Thymus (tissue), 11 donors: ENCODE data around the gene FAM43A. TPM values are rescaled to one million over a fixed set of nuclear protein-coding genes. Genes with fewer than 3 reads are reported as not detected.

Experiments
- DNase-seq, 9 donors: peaks; one replicate each; pipeline ENCODE4 v3.0.0-alpha.2; 2013; ENCODE audit warnings: low spot score in 9 of 9, low read depth in 6 of 9, missing footprints in 1 of 9
- H3K27ac ChIP-seq, 2 donors: one replicate each; pipeline ENCODE4 v1.5.1; 2013; ENCODE audit warnings: control low read depth in 1 of 2, low read depth in 1 of 2, low read length in 1 of 2, mild to moderate bottlenecking in 1 of 2, moderate library complexity in 1 of 2
- H3K27me3 ChIP-seq, 2 donors: one replicate each; pipeline ENCODE4 v1.5.1; 2013; ENCODE audit warnings: low read length in 1 of 2; ENCODE audit not compliant: control insufficient read depth in 2 of 2, insufficient read depth in 1 of 2
- H3K36me3 ChIP-seq, 2 donors: one replicate each; pipeline ENCODE4 v1.5.1; 2013; ENCODE audit warnings: low read length in 1 of 2, mild to moderate bottlenecking in 1 of 2, moderate library complexity in 1 of 2; ENCODE audit not compliant: control insufficient read depth in 2 of 2, insufficient read depth in 2 of 2
- H3K4me1 ChIP-seq, 2 donors: one replicate each; pipeline ENCODE4 v1.5.1; 2013; ENCODE audit warnings: low read length in 2 of 2; ENCODE audit not compliant: control insufficient read depth in 2 of 2, insufficient read depth in 2 of 2
- H3K4me3 ChIP-seq, 2 donors: one replicate each; pipeline ENCODE4 v1.5.1; 2013; ENCODE audit warnings: low read length in 2 of 2, control low read depth in 1 of 2, mild to moderate bottlenecking in 1 of 2
- H3K9me3 ChIP-seq, 2 donors: one replicate each; pipeline ENCODE4 v1.5.1; 2013; ENCODE audit warnings: low read length in 1 of 2, mild to moderate bottlenecking in 1 of 2; ENCODE audit not compliant: control insufficient read depth in 2 of 2, insufficient read depth in 1 of 2
- WGBS: extraction: QIAGEN DNeasy Blood & Tissue Kit; methylation state at CpG from one replicate; pipeline ENCODE4 v1.1.7; 2013; 5-methylcytosine and 5-hydroxymethylcytosine counted together
- polyA plus RNA-seq: library from polyadenylated mRNA; stranded (reverse); fragments of 200-250 nt; gene quantifications from one replicate; pipeline ENCODE4 v1.2.3, GENCODE V29; 2013
- total RNA-seq: library from RNA; stranded (reverse); fragments of 120-200 nt; gene quantifications from one replicate; pipeline ENCODE4 v1.2.4, GENCODE V29; 2013
- donor health status: healthy.

The FAM43A gene
- total and polyA plus RNA-seq, 2 donors = 3.7 to 6.2 TPM

DNA sequence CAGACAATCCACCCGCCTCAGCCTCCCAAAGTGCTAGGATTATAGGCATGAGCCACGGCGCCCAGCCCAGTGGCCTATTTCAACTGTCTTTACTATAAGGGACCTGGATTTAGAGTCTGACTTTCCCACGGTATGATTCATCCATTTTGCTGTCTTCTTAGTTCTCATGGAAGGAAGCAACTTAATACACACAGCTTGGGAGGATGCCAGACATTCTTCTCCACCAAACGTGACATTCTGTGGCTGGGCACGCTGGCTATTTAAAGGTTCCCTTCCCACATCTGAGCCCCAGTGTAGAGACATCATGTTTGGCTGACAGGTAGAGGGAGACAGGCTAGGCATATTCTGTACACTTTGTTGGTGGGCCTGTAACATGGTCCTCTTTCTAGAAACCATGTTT is 26.2 kb downstream of the FAM43A start:
- Histone ChIP-seq H3K4me3 (no peak overlapping the region), H3K27ac (no peak overlapping the region), H3K4me1 (no peaks in the 10 kb centered on the region), H3K27me3 (no peaks in the 10 kb centered on the region), H3K9me3 (peaks cover 0 to 5% of the 10 kb centered on the region in 2 donors), H3K36me3 (no peaks in the 10 kb centered on the region)
- no peak for DNase-seq
- 49% methylated on average over 6 of the region's 6 CpGs for WGBS

DNA sequence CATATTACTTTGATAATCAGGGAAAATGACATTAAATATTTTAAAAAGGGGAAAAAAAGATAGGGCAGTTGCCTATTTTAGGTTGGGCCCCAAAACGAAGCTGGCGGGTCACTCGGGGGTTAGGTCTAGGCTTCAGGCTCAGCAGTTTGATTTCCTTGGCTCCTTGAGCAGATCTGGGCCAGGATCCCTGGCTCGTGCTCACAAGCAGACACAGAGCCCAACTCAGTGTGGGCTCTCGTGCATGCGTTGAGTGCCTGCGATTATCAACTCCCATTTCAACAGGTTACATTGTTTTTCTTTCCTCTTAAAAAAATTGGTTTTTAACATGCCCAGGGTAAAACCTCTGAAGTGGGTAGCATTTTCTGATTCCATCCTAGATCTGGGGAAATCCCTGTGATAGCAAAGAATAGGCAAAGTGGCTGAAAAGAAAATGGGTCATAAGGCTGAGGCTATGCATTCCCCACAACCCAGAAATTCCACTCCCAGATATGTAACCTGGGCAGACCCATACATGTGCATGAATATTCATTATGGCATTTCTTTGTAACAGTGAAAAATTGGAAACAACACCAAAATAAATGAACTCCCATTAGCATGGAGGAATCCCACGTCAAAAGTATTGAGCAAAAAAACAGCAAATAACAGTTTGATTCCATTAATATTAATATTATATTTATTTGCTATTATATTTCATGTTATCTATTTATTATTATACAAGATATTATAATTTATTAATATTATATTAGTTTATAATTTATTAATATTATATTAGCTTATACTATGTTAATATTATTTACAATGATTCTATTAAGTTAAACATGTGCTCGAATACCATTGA is 27.8 kb downstream of the FAM43A start:
- no peaks in the 10 kb centered on the region for H3K9me3 ChIP-seq
- H3K27ac ChIP-seq = no peak overlapping the region
- no peaks in the 10 kb centered on the region for H3K36me3 ChIP-seq
- H3K27me3 ChIP-seq = no peaks in the 10 kb centered on the region
- DNase-seq = no peak
- 94% methylated on average over 9 of the region's 9 CpGs for WGBS
- H3K4me3 ChIP-seq = no peak overlapping the region
- H3K4me1 ChIP-seq = no peaks in the 10 kb centered on the region

DNA sequence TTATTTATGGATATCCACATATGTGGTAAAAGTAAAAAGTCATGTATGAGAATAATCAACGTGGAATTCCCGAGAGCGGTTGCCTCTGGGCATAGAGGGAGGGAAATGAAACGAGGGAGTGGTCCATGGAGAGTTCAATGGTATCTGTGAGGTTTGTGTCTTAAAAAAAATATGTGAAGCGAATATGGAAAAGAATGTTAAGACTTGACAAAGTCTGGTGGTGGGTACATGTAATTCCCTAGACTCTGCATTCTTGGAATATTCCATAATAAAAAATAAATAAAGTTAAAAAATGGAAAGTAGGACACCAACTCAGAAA is 28.4 kb downstream of the FAM43A start:
- H3K27me3 ChIP-seq = no peaks in the 10 kb centered on the region
- 96% methylated on average over 5 of the region's 5 CpGs for WGBS
- no peaks in the 10 kb centered on the region for H3K36me3 ChIP-seq
- no peaks in the 10 kb centered on the region for H3K9me3 ChIP-seq
- H3K4me3 ChIP-seq = no peak overlapping the region
- no peaks in the 10 kb centered on the region for H3K4me1 ChIP-seq
- no peak for DNase-seq
- no peak overlapping the region for H3K27ac ChIP-seq

DNA sequence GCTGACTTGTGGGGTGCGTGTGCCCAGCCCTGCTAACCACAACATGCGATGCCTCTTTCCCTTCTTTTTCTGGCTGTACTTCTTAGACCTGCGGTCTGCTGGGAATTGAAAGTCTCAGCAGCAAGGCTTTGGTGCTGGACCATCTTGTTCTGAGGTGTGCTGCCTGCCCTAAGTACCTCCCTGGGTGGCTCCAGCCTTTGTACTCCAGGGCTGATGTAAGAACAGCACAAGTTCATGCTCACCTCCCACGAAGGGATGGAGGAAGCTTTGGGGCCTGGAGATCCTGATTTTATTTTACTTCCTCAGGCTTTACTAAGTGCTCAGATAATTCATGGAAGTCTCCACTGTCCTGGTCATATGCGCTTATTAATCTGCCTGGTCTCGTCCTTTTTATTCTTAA is 28.9 kb downstream of the FAM43A start:
- Histone ChIP-seq H3K27ac (no peak overlapping the region), H3K27me3 (no peaks in the 10 kb centered on the region), H3K4me3 (no peak overlapping the region), H3K36me3 (no peaks in the 10 kb centered on the region), H3K4me1 (no peaks in the 10 kb centered on the region), H3K9me3 (no peaks in the 10 kb centered on the region)
- WGBS = 84% methylated on average over 6 of the region's 6 CpGs
- DNase-seq = no peak

DNA sequence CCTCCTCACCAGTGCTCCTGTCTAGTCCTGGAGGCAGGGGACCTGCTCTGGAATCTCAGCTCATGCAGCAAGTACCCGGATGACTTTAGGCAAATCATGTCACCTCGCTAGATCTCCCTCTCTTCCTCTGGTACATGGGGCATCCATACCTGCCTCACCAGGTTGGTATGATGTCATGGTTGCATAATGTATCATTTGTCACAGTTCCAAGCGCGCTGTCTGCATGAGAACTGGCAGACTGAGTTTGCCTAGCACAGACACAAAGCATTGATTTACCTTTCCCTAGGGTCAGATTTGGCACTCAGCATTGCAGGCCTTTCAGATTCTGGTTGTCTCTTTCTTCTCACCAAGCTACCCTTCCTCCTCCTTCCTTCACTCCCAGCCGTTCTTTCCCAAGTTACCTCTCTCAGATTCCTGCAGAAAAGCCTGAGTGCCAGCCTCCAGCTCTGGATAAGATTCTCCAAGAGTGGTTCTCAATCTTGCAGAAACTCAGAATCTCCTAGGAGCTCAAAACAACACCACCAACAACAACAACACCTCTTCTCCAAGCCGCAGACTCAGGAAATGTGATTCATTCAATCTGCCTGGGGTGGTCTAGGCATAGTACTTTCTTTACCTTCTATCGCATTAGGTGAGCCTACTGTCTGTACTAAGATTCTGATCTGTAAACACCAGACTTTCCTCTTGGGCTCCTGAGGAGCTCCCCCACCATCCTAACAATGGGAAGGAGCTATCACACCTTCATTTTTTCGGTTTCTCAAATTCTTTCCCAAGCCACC is 29.5 kb downstream of the FAM43A start:
- Histone ChIP-seq H3K27me3 (no peaks in the 10 kb centered on the region), H3K27ac (no peak overlapping the region), H3K4me1 (no peaks in the 10 kb centered on the region), H3K4me3 (no peak overlapping the region), H3K36me3 (no peaks in the 10 kb centered on the region), H3K9me3 (no peaks in the 10 kb centered on the region)
- DNase-seq = no peak
- 97% methylated on average over 8 of the region's 8 CpGs for WGBS

DNA sequence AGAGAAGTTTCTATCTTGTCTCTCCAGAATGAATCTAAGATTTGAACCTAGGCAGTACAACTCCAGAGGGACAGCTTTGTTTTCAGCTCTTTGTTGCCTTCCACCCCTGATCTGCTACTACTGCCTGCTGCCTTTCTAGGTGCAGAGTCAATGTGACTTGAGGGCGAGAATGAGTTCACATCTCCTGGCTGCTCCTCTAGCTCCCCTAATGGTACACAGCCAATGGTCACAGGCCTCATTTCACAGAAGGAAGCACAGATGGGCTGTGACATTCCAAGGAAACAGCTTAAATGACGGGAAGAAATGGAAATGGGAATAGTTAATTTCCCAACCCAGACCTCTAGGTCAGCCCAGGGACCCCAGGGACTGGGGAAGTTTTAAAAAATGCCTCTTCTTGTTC is 32.4 kb downstream of the FAM43A start:
- no peaks in the 10 kb centered on the region for H3K36me3 ChIP-seq
- H3K9me3 ChIP-seq = no peaks in the 10 kb centered on the region
- no peak overlapping the region for H3K27ac ChIP-seq
- WGBS = 94% methylated on average over 2 of the region's 2 CpGs
- no peak overlapping the region for H3K4me3 ChIP-seq
- no peak for DNase-seq
- no peaks in the 10 kb centered on the region for H3K27me3 ChIP-seq
- no peaks in the 10 kb centered on the region for H3K4me1 ChIP-seq

DNA sequence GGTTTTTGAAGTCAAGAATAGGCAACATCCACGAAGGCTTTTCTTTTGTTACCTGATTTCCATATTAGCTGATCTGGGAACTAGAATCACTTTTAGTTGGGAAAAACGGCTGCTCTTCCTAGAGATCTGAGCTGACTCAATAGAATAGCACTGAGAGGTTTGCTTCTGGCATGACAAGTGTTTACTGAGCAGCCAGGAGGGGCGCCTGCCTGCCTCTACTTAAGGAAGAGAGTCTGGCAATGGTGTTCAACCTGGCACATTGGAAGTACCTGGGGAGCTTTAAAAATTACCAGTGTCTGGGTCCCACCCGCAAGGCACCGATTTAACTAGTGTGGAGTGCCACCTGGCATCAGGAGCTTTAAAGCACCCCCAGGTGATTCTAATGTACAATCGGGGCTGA is 34.4 kb downstream of the FAM43A start:
- WGBS = 96% methylated on average over 6 of the region's 6 CpGs
- no peaks in the 10 kb centered on the region for H3K9me3 ChIP-seq
- no peak overlapping the region for H3K4me3 ChIP-seq
- no peaks in the 10 kb centered on the region for H3K27me3 ChIP-seq
- no peaks in the 10 kb centered on the region for H3K4me1 ChIP-seq
- no peaks in the 10 kb centered on the region for H3K36me3 ChIP-seq
- H3K27ac ChIP-seq = no peak overlapping the region
- DNase-seq = no peak

DNA sequence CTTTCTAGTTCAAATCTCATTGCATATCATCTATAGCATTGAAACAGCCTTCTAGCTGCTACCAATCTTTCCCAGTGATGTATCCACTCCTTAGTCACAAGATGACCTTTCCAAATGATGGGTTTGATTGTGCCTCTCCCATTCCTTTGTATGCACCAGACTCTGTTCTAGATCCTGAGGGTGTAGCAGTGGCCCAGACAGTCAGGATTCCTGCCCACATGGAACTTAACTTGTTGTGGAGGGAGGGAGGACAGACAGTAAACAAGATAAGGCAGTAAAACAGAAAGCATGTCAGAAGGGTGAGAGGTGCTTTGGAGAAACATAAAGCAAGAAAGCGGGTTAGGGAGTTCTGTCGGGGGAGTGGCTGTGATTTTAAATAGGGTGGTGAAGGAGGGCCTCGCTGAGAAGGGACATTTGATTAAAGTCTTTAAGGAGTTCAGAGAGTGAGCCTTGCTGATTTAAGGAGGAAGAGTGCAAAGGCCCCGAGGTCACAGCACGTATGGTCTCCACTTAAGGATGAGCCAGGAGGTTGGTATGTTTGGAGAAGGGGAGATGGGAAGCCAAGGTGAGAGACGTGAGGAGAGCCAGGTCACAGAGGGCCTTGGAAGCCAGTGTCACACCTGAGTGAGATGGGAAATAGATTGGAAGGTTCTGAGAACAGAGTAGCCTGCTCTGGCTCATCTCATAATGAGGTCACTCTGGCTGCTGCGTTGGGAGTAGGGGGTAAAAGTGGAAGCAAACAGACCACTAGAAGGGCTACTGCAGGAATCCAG is 38.3 kb downstream of the FAM43A start:
- DNase-seq = no peak
- Histone ChIP-seq H3K36me3 (no peaks in the 10 kb centered on the region), H3K27ac (no peak overlapping the region), H3K27me3 (no peaks in the 10 kb centered on the region), H3K9me3 (no peaks in the 10 kb centered on the region), H3K4me1 (no peaks in the 10 kb centered on the region), H3K4me3 (no peak overlapping the region)
- WGBS = 86% methylated on average over 7 of the region's 7 CpGs

DNA sequence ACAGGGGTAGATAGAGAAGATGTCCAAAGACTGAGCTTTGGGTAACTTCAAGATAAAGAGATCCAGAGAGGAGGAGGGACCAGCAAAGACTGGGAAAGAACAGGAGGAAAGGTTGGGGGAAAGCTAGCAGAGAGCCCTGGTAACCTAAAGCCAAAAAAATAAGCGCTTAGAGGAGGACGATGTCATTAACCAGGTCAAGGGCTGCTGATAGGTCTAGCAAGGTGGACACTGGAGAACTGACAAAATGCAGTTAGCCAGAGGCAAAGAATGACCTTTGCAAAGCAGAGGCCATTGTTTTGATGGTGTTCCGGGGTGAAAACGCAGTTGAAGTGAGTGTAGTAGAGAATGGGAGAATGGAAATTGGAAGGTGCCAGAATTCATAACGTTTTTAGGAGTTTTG is 39.7 kb downstream of the FAM43A start:
- WGBS = 84% methylated on average over 5 of the region's 5 CpGs
- Histone ChIP-seq H3K9me3 (no peaks in the 10 kb centered on the region), H3K27me3 (peaks cover 0 to 3% of the 10 kb centered on the region in 2 donors), H3K4me3 (no peak overlapping the region), H3K27ac (no peak overlapping the region), H3K36me3 (no peaks in the 10 kb centered on the region), H3K4me1 (no peaks in the 10 kb centered on the region)
- DNase-seq = no peak
